ENCODE data around the gene MMP24.

DNA sequence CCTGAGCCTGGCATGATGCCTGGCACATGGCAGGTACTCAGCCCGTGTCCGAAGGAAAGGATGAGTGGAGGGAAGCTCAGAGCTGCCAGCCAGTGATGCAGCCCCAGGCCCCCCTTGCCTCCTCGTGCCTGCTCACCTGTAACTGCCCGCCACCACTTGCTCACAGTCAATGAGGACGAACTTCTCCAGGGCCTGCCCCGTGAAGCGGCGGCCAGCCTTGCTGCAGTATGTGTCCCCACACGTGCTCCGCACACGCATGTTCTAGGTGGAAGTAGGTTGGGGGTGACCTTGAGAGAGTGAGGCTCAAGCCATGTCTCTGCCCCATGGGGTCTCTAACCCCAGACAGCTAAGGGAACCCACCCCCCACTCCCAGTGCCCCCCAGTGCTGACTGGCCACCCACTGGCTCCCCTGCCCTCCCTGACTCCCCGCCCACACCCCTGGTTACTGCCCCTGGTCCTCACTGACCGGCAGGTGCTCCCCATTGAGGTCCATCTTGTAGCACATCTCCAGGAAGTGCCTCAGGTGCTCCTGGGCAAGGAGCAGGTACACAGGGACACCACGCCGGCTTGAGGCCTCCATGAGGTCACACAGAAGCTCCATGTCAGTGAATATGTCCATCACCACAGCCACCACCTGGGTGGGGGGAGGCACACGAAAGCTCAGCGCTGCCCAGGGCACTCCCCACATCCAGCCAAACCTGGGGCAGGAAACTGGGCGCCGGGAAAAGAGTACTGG lies 62.0 kb downstream of the MMP24 start:
- TF ChIP-seq, protein P1, sequence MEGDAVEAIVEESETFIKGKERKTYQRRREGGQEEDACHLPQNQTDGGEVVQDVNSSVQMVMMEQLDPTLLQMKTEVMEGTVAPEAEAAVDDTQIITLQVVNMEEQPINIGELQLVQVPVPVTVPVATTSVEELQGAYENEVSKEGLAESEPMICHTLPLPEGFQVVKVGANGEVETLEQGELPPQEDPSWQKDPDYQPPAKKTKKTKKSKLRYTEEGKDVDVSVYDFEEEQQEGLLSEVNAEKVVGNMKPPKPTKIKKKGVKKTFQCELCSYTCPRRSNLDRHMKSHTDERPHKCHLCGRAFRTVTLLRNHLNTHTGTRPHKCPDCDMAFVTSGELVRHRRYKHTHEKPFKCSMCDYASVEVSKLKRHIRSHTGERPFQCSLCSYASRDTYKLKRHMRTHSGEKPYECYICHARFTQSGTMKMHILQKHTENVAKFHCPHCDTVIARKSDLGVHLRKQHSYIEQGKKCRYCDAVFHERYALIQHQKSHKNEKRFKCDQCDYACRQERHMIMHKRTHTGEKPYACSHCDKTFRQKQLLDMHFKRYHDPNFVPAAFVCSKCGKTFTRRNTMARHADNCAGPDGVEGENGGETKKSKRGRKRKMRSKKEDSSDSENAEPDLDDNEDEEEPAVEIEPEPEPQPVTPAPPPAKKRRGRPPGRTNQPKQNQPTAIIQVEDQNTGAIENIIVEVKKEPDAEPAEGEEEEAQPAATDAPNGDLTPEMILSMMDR (IDR thresholded peaks at IDR 0.05), result no peak
- TF ChIP-seq POLR2A (IDR thresholded peaks at IDR 0.05), result no peak

Data from uterus (tissue), 2 donors.